ENCODE measurements around the gene LRRC71. TPM values are rescaled to one million over a fixed set of nuclear protein-coding genes. Genes with fewer than 3 reads are reported as not detected.
"Not testable (repeated sequence)": the region's sequence is repeated elsewhere in the genome, so short reads cannot be mapped to it uniquely, and the experiment has no call there.

Gene LRRC71
- total and polyA plus RNA-seq, 2 of the 4 experiments (the other 2 are of a cell fraction) = 0.50 TPM; not detected in 1

- TF ChIP-seq RCOR1 (IDR thresholded peaks at IDR 0.05; ENCODE audit: insufficient replicate concordance, low read length) = no peak
- no peak for TF ChIP-seq MAFK (IDR thresholded peaks at IDR 0.05; ENCODE audit: low read depth, low read length)
- TF ChIP-seq BHLHE40 (IDR thresholded peaks at IDR 0.05; ENCODE audit: low read depth, low read length) = no peak
- no peak for TF ChIP-seq MAZ (IDR thresholded peaks at IDR 0.05; ENCODE audit: borderline replicate concordance, low read depth, low read length)
- no peak for TF ChIP-seq NFE2L2 (IDR thresholded peaks at IDR 0.05; ENCODE audit: low read depth, low read length)
Measured at GRCh38 chr1:156926175-156926574, 5.7 kb downstream of the LRRC71 start (continued).

GRCh38 chr1:156926695-156927094, 6.3 kb downstream of the LRRC71 start:
- Histone ChIP-seq H3K23ac (ENCODE audit: low read depth, low read length) (0 out of 2 replicates have a peak overlapping the region, but pooled peaks have one; percentile 23), H2AK9ac (replicated peaks; ENCODE audit: low read depth, low read length, poor library complexity) (peak overlapping the region; percentile 37), H3K27me3 (ENCODE audit: control insufficient read depth, insufficient read depth, low read length) (peaks cover 50% of the 10 kb centered on the region)
- ATAC-seq (ENCODE audit: low read depth); H3K9me3 ChIP-seq (ENCODE audit: control insufficient read depth, insufficient read depth, low read length); H3K79me1 ChIP-seq (ENCODE audit: low read depth in 1 of 2, low read length in 2 of 2); H2BK15ac ChIP-seq (ENCODE audit: low read depth, low read length); H3K4ac ChIP-seq (ENCODE audit: low read depth, low read length); H2BK20ac ChIP-seq (ENCODE audit: low read depth, low read length); H3K18ac ChIP-seq (ENCODE audit: low read depth, low read length); POLR2A ChIA-PET (ENCODE audit: unreplicated experiment); H4K20me1 ChIP-seq (ENCODE audit: insufficient read depth, low read length); H3K14ac ChIP-seq (replicated peaks; ENCODE audit: low read depth, low read length); H4K91ac ChIP-seq (ENCODE audit: insufficient read depth, low read depth, low read length); H2BK5ac ChIP-seq (ENCODE audit: low read depth, low read length, poor library complexity, severe bottlenecking); H4K5ac ChIP-seq (ENCODE audit: low read depth, low read length); H3K36me3 ChIP-seq (ENCODE audit: control insufficient read depth, insufficient read depth, low read length); H3K4me2 ChIP-seq (ENCODE audit: low read depth, low read length); H2BK120ac ChIP-seq (ENCODE audit: low read depth, low read length); H3K56ac ChIP-seq (ENCODE audit: extremely low read depth, insufficient read depth, low read length); H3K4me3 ChIP-seq (ENCODE audit: insufficient read depth, low read depth, low read length); H3K4me1 ChIP-seq (ENCODE audit: control insufficient read depth, insufficient read depth, low read length); H3K9ac ChIP-seq (ENCODE audit: low read depth, low read length); H2AFZ ChIP-seq (replicated peaks; ENCODE audit: low read length, poor library complexity); H2AK5ac ChIP-seq (ENCODE audit: low read depth, low read length); H3K27ac ChIP-seq (ENCODE audit: insufficient read depth, low read length); BruUV-seq (replicated peaks); H4K8ac ChIP-seq (ENCODE audit: low read depth in 2 of 2, low read length in 2 of 2); dilution Hi-C loops (cut with HindIII; ENCODE audit: low sequenced_read_pairs, unreplicated experiment); H3K9me1 ChIP-seq (ENCODE audit: insufficient read depth, low read length): not testable (repeated sequence)
- in situ Hi-C loops (cut with MboI; ENCODE audit: low sequenced_read_pairs) (loop anchor here (5.0 kb wide), 1 partner anchor 34 kb away; the partner anchor contains the start of gene PEAR1), intact Hi-C loops (cut with micrococcal nuclease) (loop anchor here (1.0 to 10.0 kb wide), 2 partner anchors 202 to 237 kb away; partner anchors contain the start of genes ISG20L2 and METTL25B)
- peak; percentile 19 for DNase-seq
- CTCF ChIA-PET = interaction anchor here (1.3 to 1.8 kb wide), 3 partner anchors 38 to 67 kb away, joined by 3 to 6 read pairs (median 4); partner anchors contain the start of gene NTRK1
- WGBS, 2 experiments (ENCODE audit: extremely low coverage in 2 of 2, insufficient read length in 1 of 2) = 75% methylated on average over 3 of the region's 6 CpGs; no CpG with 5 or more reads in 1 of the 2 experiments

All from IMR-90 (cell line).